GM12872 (cell line): Measurements from ENCODE around the gene IPCEF1.

Experiments
- TF ChIP-seq, protein P1 (sequence below): IDR thresholded peaks from 3 replicates; pipeline ENCODE4 v1.5.1; 2011; ENCODE audit warnings: low read depth, mild to moderate bottlenecking, low read length, moderate library complexity; ENCODE audit not compliant: insufficient read depth

IPCEF1 gene

DNA sequence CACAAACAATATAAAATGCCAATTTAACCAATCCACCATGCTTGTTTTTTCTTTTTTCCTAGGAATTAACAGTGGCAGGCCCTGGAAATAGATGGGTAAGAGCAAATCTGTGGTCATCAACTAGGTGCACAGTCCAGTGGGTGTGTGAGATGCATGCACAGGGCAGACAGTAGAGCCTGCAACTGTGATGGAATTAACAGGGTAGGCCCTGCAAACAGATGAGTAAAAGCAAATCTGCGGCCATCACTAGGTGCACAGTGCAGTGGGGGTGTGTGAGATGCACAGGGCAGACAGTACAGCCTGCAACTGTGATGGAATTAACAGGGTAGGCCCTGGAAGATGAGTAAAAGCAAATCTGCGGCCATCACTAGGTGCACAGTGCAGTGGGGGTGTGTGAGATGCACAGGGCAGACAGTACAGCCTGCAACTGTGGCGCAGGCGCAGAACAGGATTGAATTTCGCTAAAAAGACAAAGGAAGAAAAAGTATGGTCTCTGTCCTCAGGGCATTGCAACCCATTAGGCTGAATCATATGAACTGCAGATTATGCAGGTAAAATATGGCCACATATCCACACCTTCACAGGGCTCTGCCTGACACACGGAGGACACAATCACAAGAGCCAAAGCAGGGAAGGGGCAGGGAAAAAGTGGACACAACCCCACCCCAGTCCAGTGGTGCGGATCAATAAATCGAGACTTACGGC, 41.0 kb upstream of the IPCEF1 start:
- TF ChIP-seq, protein P1, sequence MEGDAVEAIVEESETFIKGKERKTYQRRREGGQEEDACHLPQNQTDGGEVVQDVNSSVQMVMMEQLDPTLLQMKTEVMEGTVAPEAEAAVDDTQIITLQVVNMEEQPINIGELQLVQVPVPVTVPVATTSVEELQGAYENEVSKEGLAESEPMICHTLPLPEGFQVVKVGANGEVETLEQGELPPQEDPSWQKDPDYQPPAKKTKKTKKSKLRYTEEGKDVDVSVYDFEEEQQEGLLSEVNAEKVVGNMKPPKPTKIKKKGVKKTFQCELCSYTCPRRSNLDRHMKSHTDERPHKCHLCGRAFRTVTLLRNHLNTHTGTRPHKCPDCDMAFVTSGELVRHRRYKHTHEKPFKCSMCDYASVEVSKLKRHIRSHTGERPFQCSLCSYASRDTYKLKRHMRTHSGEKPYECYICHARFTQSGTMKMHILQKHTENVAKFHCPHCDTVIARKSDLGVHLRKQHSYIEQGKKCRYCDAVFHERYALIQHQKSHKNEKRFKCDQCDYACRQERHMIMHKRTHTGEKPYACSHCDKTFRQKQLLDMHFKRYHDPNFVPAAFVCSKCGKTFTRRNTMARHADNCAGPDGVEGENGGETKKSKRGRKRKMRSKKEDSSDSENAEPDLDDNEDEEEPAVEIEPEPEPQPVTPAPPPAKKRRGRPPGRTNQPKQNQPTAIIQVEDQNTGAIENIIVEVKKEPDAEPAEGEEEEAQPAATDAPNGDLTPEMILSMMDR: no peak

DNA sequence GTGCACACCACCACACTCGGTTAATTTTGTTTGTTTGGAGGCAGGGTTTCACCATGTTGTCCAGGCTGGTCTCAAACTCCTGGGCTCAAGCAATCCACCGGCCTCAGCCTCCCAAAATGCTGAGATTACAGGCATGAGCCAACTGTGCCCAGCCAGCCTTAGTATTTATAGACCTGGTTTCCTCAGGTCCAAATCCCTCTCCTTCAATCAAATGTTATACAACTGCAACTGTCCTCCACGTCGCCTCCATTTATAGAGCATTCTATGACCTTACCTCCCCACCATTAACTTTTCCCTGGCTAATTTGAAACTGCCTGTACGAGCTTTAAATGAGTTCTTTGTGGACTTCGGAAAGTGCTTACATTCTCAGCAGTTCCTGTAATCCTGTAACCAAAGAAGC, 39.3 kb upstream of the IPCEF1 start:
- TF ChIP-seq, protein P1: no peak

DNA sequence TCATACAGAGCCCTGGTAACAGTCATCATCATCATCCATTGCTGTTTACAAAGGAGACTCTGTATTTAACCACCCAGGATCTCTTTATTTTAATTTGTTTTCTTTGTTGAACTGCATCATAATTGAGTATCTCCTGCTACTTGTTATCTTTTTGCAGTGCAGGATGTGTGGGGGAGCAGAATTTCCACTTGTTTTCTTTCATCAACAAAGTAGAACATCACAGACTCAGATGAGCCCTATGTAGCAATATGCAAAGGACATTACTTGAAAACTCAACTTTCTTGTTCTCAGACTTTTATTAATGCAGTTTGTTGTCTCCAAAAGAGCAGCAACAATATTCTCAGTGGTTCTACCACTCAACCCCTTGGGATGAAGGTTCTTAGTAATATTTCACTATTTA, 38.7 kb upstream of the IPCEF1 start:
- TF ChIP-seq, protein P1: no peak

DNA sequence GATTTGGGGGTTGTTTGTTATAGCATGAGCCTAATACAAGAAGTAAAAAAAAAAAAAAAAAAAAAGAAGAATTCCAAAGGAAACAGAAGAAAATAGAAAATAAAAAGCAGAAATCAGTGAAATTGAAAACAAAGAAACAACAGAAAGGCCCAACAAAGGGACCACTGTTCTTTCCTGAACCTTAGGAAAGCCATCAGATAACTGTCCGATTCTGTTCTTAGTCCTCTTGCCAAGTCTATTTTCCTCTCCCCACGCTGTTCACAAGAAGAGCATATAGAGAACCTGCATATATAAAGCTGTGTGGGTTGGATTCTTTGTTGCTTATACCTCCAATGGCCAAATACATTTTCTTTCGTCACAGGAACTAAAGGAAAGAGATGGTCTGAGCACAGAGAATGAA, 38.0 kb upstream of the IPCEF1 start:
- TF ChIP-seq, protein P1: no peak

DNA sequence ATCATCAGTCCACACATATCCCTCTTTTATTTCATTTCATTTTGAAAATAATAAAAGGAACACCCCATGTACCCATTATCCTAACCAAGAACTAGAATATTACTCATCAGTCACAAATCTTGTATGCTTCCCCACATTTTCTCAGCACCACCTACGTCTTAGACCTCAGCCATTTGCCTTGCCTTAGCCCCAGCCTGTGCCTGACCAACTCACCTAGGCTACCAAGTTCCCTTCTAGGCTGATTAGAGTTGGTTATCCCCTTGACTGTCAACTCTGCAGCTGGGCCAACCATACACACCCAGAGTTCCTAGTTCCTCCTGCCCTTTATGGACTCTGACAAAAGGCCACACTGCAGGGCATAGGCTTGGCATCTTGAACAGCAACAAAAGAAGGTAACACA, 33.4 kb upstream of the IPCEF1 start:
- TF ChIP-seq, protein P1: no peak

DNA sequence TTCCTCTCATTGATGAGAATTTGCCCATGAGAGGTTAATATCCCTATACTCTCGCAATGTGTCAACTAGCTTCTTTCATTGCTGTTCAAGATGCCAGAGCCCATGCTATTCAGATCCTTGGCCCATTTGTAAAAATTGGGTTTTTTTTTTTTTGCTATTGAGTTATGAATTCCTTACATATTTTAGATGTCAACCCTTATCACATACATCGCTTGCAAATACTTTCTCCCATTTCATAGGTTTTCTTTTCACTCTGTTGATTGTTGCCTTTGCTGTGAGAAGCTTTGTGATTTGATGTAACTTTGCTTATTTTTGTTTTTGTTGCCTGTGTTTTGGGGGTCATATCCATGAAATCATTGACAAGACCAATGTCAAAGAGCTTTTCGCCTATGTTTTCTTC, 32.2 kb upstream of the IPCEF1 start:
- TF ChIP-seq, protein P1: no peak

DNA sequence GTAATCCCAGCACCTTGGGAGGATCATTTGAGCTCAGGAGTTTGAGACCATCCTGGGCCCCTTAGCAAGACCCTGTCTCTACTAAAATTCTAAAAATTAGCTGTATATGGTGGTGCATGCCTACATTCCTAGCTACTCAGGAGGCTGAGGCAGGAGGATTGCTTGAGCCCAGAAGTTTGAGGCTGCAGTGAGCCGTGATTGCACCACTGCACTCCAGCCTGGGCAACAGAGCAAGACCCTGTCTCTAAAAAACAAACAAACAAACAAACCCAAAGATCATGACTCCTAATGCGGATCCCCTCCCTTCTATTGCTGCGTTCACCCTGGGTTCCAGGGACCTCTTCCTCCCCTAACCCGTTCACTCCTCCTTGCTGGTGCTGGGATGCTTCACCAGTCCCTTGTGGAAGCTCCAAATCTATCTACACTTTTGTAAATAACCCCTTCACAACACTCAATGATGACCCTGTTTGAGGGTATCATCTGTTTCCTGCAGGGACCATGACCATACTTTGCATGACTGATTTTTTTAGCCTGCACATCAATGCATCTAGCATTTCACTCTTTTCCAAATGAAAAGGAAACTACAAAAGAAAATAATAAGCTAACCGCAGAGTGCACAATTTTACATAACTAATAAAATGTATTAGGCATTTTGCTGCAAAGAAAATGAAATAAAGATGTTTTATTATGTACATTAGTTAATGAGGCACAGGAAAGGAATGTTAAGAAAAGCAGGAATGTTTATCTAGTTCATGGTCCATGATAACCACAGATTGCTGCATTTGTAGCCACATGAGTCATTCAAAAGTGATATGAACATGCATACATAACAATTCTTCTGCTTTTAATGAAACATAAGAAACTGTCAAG, 30.5 kb upstream of the IPCEF1 start:
- TF ChIP-seq, protein P1: no peak
